HG02571 (cell line): Measurements from ENCODE around the gene RNF11.
"Not testable (repeated sequence)": the region's sequence is repeated elsewhere in the genome, so short reads cannot be mapped to it uniquely, and the experiment has no call there.

Source experiments
- ATAC-seq: cut with Tn5 transposase; IDR thresholded peaks from one replicate; pipeline ENCODE4 v1.9.1; 2021; ENCODE audit warnings: mild to moderate bottlenecking, moderate library complexity; ENCODE audit not compliant: unreplicated experiment

RNF11 gene

DNA sequence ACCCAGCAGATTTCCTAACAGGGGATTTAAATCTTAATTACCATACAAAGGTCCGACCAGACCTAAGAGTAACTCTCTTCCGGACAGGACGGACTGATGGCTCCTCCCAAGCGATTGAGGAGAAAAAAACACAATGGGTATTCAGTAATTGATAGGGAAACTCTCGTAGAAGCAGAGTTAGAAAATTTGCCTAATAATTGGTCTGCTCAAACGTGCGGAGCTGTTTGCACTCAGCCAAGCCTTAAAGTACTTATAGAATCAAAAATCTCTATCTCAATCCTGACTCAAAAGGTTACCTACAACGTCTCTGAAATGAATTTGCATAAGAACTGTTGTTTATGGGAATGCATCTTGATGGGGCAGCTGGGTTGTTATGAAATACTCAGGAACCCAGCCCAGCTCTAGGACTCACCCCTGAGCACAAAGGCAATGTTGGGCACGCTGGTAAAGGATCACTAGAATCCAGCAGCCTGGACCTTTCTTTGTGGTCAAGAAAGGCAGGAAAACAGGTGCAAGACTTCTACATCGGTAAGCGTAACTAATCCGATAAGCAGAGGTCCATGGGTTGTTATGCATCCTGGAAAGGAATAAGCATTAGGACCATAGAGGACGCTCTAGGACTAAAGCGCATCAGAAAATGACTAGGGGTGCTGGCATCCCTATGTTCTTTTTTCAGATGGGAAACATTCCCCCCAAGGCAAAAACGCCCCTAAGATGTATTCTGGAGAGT is 8.7 kb upstream of the RNF11 start:
- not testable (repeated sequence) for ATAC-seq

GRCh38 chr1:51228471-51228870 is 7.6 kb upstream of the RNF11 start:
- ATAC-seq: not testable (repeated sequence)

DNA sequence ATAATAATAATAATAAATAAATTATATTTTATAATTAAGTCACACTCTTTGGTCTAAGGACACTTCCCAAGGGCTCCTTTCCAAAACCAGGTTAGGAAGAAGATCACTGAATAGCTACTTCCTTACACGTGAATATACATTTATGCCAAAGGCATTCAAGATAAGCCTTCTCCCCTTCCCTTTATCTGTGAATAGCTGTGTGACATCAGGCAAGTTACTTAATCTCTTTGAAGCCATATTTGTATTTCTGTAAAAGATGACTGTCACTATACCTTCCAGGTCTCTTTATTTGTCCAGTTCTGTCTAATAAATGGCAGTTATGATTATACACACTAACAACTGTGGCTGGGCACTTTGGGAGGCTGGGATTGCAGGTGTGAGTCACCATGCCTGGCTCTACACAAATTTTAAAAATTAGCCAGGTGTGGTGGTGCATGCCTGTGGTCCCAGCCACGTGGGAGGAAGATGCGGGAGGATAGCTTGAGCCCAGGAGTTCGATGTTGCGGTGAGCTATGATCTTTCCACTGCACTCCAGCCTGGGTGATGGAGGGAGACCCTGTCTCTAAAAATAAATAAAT is 5.5 kb upstream of the RNF11 start:
- no peak for ATAC-seq

DNA sequence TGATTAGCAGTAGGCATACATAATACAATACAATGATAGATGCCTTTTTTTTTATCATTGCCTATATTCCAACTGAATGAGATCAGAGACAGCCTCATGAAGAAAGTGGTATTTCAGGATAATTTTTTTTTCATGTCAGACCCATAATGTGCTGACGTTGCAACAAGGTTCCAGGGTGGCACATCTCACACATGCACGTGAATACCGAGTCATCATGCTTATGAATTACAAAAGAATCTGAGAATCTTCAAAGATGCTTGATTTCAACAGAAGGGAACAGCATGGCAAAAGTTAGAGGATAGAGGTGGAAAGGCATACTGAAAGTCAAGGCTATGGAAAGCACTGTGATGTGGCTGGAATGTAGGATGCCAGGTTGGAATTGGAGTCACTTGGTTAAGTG is 5.0 kb upstream of the RNF11 start:
- no peak for ATAC-seq

DNA sequence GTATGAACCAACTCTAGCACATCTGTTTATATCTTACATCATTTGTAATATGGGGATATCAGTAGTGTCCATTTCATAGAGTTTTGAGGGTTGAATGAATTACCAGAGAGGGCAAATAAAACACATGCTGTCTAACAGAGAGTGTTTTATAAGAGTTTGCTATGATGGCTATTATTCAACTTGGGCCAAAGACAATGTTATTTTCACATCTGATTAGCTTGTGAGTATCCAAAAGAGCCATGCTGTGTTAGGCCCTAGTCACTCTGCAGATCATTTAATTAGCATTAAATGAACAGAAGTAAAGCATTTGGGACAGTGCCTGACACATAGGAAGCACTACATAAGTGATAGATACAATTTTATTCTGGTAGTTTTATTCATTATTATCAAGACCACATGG is 4.2 kb upstream of the RNF11 start:
- ATAC-seq: no peak

DNA sequence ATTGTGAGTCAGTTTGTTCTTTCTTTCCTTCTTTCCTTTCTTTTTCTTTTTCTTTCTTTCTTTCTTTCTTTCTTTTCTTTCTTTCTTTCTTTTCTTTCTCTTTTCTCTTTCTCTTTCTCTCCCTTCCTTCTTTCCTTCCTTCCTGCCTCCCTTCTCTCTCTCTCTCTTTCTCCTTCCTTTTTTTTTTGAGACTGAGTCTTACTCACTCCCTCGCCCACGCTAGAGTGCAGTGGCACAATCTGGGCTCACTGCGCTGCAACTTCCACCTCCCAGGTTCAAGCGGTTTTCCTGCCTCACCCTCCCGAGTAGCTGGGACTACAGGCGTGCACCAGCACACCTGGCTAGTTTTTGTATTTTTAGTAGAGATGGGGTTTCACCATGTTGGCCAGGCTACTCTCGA is 1.8 kb upstream of the RNF11 start:
- not testable (repeated sequence) for ATAC-seq

- peak; percentile 49 for ATAC-seq
Observed at GRCh38 chr1:51234721-51235425, 1.2 kb upstream of the RNF11 start.

DNA sequence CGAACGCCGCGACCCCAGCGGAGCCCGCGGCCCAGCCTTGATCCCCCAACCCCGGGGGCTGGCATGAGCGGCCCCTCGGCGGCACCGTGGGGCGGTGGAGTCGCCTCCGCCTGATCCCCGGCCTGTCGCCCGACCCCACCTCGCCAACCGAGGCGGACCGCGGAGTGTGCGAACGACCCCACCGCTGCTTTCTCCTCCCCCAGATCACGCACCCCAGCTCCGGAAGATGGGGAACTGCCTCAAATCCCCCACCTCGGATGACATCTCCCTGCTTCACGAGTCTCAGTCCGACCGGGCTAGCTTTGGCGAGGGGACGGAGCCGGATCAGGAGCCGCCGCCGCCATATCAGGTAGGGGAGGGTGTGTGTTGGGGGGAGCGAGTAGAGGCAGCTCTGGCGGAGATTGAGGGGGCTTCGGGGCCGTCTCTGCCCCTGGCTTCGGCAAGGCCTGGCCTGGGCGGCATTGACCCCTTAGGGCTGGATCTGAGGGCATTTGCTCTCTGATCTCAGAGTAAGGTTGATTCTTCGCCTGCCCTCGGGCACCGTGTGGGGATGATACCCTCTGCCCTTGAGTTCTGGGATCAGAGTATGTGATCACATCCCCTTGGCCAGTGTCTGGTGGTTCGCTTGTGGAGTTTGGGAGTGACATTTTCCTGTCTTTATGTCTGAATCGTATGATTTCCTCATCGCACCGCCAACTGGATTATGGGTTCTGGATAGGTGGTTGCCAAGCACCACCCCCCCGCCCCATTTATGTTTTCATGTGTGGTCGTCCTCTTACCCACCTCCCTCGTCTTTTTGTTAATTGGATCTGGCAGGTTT is 668 bp downstream of the RNF11 start:
- peak; percentile 23 for ATAC-seq

GRCh38 chr1:51237351-51238033 is 1.4 kb downstream of the RNF11 start:
- ATAC-seq: no peak

DNA sequence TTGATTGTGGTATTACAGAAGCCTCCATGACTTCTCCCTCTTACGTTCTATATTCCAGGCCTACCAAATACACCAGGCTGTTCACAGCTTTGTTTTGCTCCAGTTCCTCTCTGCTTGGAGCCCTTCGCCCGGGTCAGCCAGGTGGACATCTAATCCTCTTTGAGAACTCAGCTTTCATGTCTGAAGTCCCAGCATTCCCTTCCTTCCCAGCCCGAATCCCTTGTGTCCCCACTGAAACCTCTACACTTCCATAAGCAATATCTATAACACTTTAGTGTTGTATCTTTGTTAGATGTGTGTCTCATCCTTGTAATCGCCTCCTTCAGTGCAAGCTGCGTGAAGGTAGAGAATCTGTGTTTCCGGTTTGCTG is 1.9 kb downstream of the RNF11 start:
- ATAC-seq: no peak

GRCh38 chr1:51240084-51240483 is 4.0 kb downstream of the RNF11 start:
- ATAC-seq: no peak

DNA sequence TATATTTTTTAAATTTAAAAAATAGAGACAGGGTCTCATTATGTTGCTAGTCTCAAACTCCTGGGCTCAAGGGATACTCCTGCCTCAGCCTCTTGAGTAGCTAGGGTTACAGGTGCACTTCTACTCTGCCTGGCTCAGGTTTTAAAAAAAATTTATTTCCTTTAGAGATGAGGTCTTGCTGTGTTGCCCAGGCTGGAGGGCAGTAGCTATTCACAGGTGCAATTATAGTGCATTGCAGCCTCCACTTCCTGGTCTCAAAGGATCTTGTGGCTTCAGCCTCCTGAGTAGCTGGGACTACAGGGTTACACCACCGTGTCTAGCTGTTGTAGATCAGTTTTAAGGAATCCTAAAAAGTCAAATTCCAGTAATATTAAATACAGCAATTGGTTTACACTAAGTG is 5.0 kb downstream of the RNF11 start:
- no peak for ATAC-seq

GRCh38 chr1:51242546-51242945 is 6.5 kb downstream of the RNF11 start:
- ATAC-seq: no peak

GRCh38 chr1:51247022-51247421 is 10.9 kb downstream of the RNF11 start:
- no peak for ATAC-seq

DNA sequence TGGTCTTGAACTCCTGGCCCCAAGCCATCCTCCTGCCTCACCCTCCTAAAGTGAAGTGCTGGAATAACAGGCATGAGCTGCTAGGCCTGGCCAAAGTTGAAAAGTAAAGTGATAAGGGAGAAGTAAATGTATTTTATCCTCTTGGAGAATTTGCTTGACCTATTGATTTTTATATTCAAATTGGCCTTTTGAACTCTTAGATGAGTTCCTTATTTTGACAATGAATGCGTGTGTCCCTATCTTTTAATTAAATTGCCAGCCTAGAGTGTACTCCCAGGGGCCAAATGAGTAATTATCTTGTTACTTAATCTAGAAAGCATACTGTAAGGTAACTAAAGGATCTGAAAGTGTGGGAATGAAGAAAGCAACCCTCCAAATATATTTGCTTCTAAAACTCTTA is 11.4 kb downstream of the RNF11 start:
- ATAC-seq: no peak

GRCh38 chr1:51249445-51249844 is 13.4 kb downstream of the RNF11 start:
- ATAC-seq: no peak

- not testable (repeated sequence) for ATAC-seq
Observed at GRCh38 chr1:51250729-51251128, 14.7 kb downstream of the RNF11 start.

DNA sequence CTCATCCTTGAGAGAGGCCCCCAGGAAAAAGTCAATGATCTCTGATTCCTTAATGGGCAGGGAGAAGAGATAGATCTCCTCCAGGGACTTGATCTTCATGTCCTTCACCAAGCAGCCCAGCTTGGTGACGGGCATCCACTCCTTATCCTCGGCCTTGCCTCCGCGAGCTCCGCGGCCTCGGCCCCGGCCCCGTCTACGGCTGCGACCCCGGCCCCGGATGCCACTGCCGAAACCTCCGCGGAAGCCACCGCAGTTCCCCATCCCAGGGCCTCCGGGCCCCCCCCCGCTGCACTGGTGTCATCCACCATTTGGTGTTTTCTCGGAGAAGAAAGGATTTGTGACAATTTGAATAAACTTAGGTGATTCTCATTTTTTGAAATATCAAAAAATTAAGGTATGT is 15.1 kb downstream of the RNF11 start:
- ATAC-seq: not testable (repeated sequence)

DNA sequence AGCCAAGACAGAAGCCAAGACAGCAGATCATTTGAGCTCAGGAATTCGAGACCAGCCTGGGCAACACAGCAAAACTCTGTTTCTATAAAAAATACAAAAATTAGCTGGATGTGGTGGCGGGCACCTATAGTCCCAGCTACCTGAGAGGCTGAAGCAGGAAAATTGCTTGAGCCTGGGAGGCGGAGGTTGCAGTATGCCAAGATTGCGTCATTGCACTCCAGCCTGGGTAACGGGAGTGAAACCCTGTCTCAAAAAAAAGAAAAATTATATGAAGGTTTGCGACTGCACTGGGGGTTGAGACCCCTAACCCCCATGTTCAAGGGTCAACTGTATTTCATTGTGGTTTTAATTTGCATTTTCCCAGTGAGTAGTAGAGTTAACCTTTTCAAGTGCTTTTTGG is 16.3 kb downstream of the RNF11 start:
- ATAC-seq: no peak

DNA sequence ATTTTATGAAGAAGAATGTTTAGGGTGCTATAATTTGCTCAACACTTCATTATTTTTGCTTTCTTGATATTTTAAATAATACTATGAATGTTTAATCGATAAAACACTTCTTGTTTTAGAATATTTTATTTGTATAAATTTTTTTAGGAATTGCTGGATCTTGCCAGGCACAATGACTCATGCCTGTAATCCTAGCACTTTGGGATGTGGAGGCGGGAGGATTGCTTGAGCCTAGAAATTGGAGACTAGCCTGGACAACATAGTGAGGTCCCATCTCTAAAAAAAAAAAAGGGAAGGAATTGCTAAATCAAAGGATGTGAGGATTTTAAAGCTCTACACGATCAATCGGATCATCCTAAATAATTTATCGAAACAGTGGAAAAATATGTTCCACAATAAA is 17.6 kb downstream of the RNF11 start:
- no peak for ATAC-seq

DNA sequence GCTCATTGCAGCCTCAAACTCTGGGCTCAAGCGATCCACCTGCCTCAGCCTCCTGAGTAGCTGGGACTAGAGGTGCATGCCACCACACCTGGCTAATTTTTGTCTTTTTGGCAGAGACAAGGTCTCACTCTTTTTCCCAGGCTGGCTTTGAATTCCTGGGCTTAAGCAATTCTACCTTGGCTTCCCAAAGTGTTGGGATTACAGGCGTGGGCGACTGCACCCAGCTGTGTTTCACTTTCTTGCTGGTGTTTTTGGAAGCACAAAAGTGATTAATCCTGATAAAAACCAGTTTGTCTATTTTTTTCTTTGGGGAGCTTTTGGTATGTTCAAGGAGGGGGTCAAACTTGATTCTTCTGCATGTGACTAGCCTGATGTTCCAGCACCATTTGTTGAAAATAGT is 19.3 kb downstream of the RNF11 start:
- no peak for ATAC-seq
